ENCODE data around the gene ARL15.

DNA sequence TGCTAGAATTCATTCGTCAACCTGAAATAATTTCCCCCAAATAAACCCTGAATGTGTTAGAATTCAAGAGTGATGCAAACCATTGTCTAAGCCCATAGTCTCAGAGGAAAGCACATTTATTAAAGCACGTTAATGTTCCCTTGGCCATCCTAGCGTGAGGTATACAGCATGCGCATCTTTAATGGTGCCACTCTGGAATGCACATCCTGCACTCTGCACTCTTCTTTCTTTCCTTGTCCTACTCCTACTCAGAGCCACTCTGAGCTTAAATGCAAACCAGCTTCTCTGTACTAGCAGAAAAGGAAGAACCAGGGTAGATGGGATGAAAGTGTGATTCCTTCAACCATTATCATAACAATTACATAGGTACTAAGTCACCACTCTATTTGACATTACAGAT, 50.4 kb downstream of the ARL15 start:
- TF ChIP-seq, protein P1, sequence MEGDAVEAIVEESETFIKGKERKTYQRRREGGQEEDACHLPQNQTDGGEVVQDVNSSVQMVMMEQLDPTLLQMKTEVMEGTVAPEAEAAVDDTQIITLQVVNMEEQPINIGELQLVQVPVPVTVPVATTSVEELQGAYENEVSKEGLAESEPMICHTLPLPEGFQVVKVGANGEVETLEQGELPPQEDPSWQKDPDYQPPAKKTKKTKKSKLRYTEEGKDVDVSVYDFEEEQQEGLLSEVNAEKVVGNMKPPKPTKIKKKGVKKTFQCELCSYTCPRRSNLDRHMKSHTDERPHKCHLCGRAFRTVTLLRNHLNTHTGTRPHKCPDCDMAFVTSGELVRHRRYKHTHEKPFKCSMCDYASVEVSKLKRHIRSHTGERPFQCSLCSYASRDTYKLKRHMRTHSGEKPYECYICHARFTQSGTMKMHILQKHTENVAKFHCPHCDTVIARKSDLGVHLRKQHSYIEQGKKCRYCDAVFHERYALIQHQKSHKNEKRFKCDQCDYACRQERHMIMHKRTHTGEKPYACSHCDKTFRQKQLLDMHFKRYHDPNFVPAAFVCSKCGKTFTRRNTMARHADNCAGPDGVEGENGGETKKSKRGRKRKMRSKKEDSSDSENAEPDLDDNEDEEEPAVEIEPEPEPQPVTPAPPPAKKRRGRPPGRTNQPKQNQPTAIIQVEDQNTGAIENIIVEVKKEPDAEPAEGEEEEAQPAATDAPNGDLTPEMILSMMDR (IDR thresholded peaks at IDR 0.05; ENCODE audit: extremely low read depth in 1 of 2, insufficient read depth in 1 of 2, low read depth in 1 of 2, low read length in 2 of 2) = no peak
- TF ChIP-seq POLR2A (IDR thresholded peaks at IDR 0.05; ENCODE audit: low read depth, low read length) = no peak
- TF ChIP-seq, protein P2, sequence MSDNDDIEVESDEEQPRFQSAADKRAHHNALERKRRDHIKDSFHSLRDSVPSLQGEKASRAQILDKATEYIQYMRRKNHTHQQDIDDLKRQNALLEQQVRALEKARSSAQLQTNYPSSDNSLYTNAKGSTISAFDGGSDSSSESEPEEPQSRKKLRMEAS (IDR thresholded peaks at IDR 0.05; ENCODE audit: insufficient read depth, insufficient read length) = no peak
- no peak for TF ChIP-seq JUN (IDR thresholded peaks at IDR 0.05; ENCODE audit: borderline replicate concordance, insufficient read depth, insufficient read length, low read depth)
- no peak for TF ChIP-seq POLR2AphosphoS5 (IDR thresholded peaks at IDR 0.05; ENCODE audit: insufficient read depth, low read depth, low read length)
- no peak for TF ChIP-seq EZH2 (IDR thresholded peaks at IDR 0.05; ENCODE audit: borderline replicate concordance, low read depth, low read length, severe bottlenecking)

Data from endothelial cell of umbilical vein (primary cell).